ENCODE measurements around the gene SLC37A4.
"Not testable (repeated sequence)": the region's sequence is repeated elsewhere in the genome, so short reads cannot be mapped to it uniquely, and the experiment has no call there.

The SLC37A4 gene

DNA sequence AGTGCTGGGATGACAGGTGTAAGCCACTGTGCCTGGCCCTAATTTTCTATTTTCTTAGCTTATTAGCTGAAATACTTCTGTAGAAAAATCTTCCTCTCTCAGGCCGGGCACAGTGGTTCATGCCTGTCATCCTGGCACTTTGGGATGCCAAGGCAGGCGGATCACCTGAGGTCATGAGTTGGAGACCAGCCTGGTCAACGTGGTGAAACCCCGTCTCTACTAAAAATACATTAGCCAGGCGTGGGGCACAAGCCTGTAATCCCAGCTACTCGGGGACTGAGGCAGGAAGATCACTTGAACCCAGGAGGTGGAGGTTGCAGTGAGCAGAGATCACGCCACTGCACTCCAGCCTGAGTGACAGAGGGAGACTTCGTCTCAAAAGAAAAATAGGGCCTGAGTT is 46.3 kb downstream of the SLC37A4 start:
- not testable (repeated sequence) for H3K27me3 ChIP-seq (ENCODE audit: control insufficient read depth, insufficient read depth, low read length); H3K9me3 ChIP-seq (ENCODE audit: control insufficient read depth, insufficient read depth, low read length); H3K4me3 ChIP-seq (ENCODE audit: low read depth, low read length); H3K36me3 ChIP-seq (ENCODE audit: control insufficient read depth, insufficient read depth, low read length); H3K9ac ChIP-seq (ENCODE audit: low read depth, low read length)
- H3K4me1 ChIP-seq (ENCODE audit: control insufficient read depth, insufficient read depth, low read length): peaks cover 15% of the 10 kb centered on the region

DNA sequence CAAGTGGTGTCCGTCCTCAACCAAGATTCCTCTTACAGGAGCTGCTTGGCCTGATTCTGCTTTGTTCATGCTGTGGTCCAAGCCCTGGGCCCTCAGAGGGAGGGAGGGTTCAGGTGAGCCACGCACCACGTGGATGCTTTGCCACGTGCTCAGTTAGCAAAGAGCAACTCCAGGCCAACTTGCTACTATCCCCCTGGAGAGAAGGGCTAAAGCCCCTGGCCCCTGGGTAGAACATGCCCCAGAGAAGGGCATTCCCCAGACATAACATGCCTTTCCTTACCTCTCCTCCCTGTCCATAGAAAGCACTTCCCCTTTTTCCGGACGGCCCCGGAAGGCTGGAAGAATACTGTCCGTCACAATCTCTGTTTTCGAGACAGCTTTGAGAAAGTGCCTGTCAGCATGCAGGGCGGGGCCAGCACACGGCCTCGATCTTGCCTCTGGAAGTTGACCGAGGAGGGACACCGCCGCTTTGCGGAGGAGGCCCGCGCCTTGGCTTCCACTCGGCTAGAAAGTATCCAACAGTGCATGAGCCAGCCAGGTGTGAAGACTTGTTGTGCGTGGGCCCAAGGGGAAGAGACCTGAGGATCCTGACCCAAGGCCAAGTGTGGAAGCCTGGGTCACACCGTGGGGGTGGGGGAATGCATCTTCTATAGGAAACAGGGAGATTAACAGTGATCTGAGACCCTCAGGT is 50.3 kb downstream of the SLC37A4 start:
- Histone ChIP-seq H3K36me3 (ENCODE audit: control insufficient read depth, insufficient read depth, low read length) (no peaks in the 10 kb centered on the region), H3K4me1 (ENCODE audit: control insufficient read depth, insufficient read depth, low read length) (peaks cover 15% of the 10 kb centered on the region), H3K9ac (ENCODE audit: low read depth, low read length) (no peak overlapping the region), H3K9me3 (ENCODE audit: control insufficient read depth, insufficient read depth, low read length) (no peaks in the 10 kb centered on the region), H3K4me3 (ENCODE audit: low read depth, low read length) (peak overlapping the region; percentile 28), H3K27me3 (ENCODE audit: control insufficient read depth, insufficient read depth, low read length) (peaks cover 6% of the 10 kb centered on the region)

DNA sequence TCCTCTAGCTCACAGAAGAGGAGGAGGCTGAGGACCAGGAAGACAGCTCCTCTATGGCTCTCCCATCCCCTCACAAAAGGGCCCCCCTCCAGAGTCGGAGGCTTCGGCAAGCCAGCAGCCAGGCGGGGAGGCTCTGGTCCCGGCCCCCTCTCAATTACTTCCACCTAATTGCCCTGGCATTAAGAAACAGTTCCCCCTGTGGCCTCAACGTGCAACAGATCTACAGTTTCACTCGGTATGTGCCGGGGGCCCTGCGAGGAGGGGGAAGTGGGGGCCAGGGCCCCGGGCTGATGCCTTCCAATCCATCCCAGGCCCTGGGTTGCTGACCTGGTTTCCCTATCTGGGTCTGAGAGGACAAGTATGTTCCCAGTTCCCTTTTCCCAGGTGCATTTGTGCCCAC is 51.2 kb downstream of the SLC37A4 start:
- Histone ChIP-seq H3K9ac (ENCODE audit: low read depth, low read length) (no peak overlapping the region), H3K9me3 (ENCODE audit: control insufficient read depth, insufficient read depth, low read length) (no peaks in the 10 kb centered on the region), H3K36me3 (ENCODE audit: control insufficient read depth, insufficient read depth, low read length) (no peaks in the 10 kb centered on the region), H3K4me1 (ENCODE audit: control insufficient read depth, insufficient read depth, low read length) (peaks cover 11% of the 10 kb centered on the region), H3K4me3 (ENCODE audit: low read depth, low read length) (no peak overlapping the region), H3K27me3 (ENCODE audit: control insufficient read depth, insufficient read depth, low read length) (peaks cover 6% of the 10 kb centered on the region)

- H3K27me3 ChIP-seq (ENCODE audit: control insufficient read depth, insufficient read depth, low read length): peaks cover 4% of the 10 kb centered on the region
- H3K4me3 ChIP-seq (ENCODE audit: low read depth, low read length): no peak overlapping the region
- no peaks in the 10 kb centered on the region for H3K9me3 ChIP-seq (ENCODE audit: control insufficient read depth, insufficient read depth, low read length)
Observed at GRCh38 chr11:118975771-118976709, 54.6 kb downstream of the SLC37A4 start.

More at GRCh38 chr11:118975771-118976709, 54.6 kb downstream of the SLC37A4 start:
- H3K36me3 ChIP-seq (ENCODE audit: control insufficient read depth, insufficient read depth, low read length): no peaks in the 10 kb centered on the region
- peaks cover 11% of the 10 kb centered on the region for H3K4me1 ChIP-seq (ENCODE audit: control insufficient read depth, insufficient read depth, low read length)
- no peak overlapping the region for H3K9ac ChIP-seq (ENCODE audit: low read depth, low read length)
